SJCRH30 (cell line): ENCODE data around the gene TUT4. TPM values are rescaled to one million over a fixed set of nuclear protein-coding genes. Genes with fewer than 3 reads are reported as not detected.

Experiments used
- DNase-seq, 2 experiments: peaks; one replicate each; pipeline ENCODE4 v3.0.0-alpha.2; 2015 to 2020
- H3K27ac ChIP-seq: fragments of 250-450 bp; sonication (Bioruptor Pico); 2 replicates; pipeline ENCODE4 v1.5.1; 2020; ENCODE audit warnings: mild to moderate bottlenecking, moderate library complexity
- H3K27me3 ChIP-seq: fragments of 250-450 bp; sonication (Bioruptor Pico); 2 replicates; pipeline ENCODE4 v1.5.1; 2020; ENCODE audit warnings: mild to moderate bottlenecking, moderate library complexity
- H3K36me3 ChIP-seq: fragments of 250-450 bp; sonication (Bioruptor Pico); 2 replicates; pipeline ENCODE4 v1.5.1; 2020; ENCODE audit warnings: mild to moderate bottlenecking, moderate library complexity
- H3K4me1 ChIP-seq: fragments of 250-450 bp; sonication (Bioruptor Pico); 2 replicates; pipeline ENCODE4 v1.5.1; 2020; ENCODE audit warnings: mild to moderate bottlenecking, moderate library complexity
- H3K4me3 ChIP-seq: fragments of 250-450 bp; sonication (Bioruptor Pico); 2 replicates; pipeline ENCODE4 v1.5.1; 2020; ENCODE audit warnings: mild to moderate bottlenecking, moderate library complexity
- H3K9me3 ChIP-seq: fragments of 250-450 bp; sonication (Bioruptor Pico); replicated peaks from 2 replicates; pipeline ENCODE4 v1.5.1; 2020; ENCODE audit warnings: mild to moderate bottlenecking, moderate library complexity
- total RNA-seq: library from RNA; depleted of rRNA; stranded (reverse); fragments of >200 nt; shearing (Covaris generic); gene quantifications from 2 replicates; pipeline ENCODE4 v1.2.3, GENCODE V29; 2014

The TUT4 gene
- total RNA-seq, 1 experiment from 2014 or later = 67.8 TPM

- no peaks in the 10 kb centered on the region for H3K27me3 ChIP-seq
- H3K36me3 ChIP-seq = no peaks in the 10 kb centered on the region
Observed at GRCh38 chr1:52556641-52557360, 3.9 kb upstream of the TUT4 start.

GRCh38 chr1:52554756-52555155, 1.9 kb upstream of the TUT4 start:
- Histone ChIP-seq H3K9me3 (no peaks in the 10 kb centered on the region), H3K4me1 (peaks cover 6% of the 10 kb centered on the region; the same call in 1 of the 2 replicates), H3K36me3 (no peaks in the 10 kb centered on the region), H3K27ac (no peak overlapping the region), H3K27me3 (no peaks in the 10 kb centered on the region), H3K4me3 (peak overlapping the region; percentile 98)
- DNase-seq = no peak

More at GRCh38 chr1:52556641-52557360, 3.9 kb upstream of the TUT4 start:
- Histone ChIP-seq H3K4me3 (no peak overlapping the region), H3K27ac (no peak overlapping the region), H3K4me1 (peaks cover 6% of the 10 kb centered on the region; the same call in 1 of the 2 replicates), H3K9me3 (no peaks in the 10 kb centered on the region)
- DNase-seq = no peak

GRCh38 chr1:52554267-52554640, 1.4 kb upstream of the TUT4 start:
- Histone ChIP-seq H3K27ac (peak overlapping the region; percentile 80), H3K27me3 (no peaks in the 10 kb centered on the region), H3K36me3 (no peaks in the 10 kb centered on the region), H3K9me3 (no peaks in the 10 kb centered on the region), H3K4me1 (peaks cover 6% of the 10 kb centered on the region; the same call in 1 of the 2 replicates), H3K4me3 (peak overlapping the region; percentile 98)
- peak in 1 of 2 experiments; percentile 21 for DNase-seq

DNA sequence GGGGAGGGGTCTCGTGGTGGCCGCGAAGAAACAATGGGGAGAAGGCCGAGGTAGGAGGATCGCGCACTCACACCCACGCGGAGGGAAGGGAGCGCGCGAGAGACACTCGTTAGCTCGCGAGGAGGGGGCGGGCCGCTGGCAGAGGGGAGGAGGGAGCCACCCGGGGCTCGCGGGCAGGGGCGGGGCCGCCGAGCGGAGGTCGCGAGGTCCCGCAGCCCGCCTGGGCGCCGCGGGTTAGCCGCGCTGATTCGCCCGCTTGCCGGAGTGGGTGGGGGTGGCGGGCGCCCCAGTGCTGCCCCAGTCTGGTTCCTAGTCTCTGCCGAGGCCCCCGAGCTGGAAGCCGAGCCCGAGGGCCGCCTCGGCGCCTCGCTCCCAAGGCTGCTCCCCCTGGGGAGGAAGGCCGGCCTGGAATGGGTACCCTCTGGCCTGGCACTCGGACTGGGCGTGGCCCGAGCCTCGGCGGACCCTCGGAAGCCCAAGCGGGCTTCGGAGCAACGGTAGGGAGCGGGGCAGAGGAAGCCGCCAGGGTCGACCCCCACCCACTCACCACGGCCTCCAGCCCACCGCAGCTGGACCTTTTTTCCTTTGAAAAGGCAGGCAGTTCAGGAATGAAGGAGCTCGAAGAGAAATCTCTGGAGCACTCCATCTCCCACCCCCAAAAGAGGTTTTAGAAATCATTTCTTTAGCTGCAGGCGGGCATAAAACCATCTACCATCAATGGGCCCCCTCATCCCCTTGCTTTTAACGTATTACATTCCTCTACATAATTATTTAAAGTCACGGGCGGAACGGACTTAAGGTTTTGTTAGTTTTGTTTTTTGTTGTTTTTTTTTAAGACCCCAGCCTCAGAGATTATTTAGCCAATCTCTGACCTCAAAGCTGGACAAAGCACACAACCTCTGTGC, 722 bp upstream of the TUT4 start:
- Histone ChIP-seq H3K9me3 (no peaks in the 10 kb centered on the region), H3K27ac (peak overlapping the region; percentile 80), H3K27me3 (no peaks in the 10 kb centered on the region), H3K4me1 (peaks cover 6% of the 10 kb centered on the region; the same call in 1 of the 2 replicates), H3K4me3 (peak overlapping the region; percentile 98), H3K36me3 (no peaks in the 10 kb centered on the region)
- DNase-seq = peak; percentile 93 to 94

- no peaks in the 10 kb centered on the region for H3K36me3 ChIP-seq
- DNase-seq = peak; percentile 42 to 64
Observed at GRCh38 chr1:52552236-52552504, 722 bp downstream of the TUT4 start.

DNA sequence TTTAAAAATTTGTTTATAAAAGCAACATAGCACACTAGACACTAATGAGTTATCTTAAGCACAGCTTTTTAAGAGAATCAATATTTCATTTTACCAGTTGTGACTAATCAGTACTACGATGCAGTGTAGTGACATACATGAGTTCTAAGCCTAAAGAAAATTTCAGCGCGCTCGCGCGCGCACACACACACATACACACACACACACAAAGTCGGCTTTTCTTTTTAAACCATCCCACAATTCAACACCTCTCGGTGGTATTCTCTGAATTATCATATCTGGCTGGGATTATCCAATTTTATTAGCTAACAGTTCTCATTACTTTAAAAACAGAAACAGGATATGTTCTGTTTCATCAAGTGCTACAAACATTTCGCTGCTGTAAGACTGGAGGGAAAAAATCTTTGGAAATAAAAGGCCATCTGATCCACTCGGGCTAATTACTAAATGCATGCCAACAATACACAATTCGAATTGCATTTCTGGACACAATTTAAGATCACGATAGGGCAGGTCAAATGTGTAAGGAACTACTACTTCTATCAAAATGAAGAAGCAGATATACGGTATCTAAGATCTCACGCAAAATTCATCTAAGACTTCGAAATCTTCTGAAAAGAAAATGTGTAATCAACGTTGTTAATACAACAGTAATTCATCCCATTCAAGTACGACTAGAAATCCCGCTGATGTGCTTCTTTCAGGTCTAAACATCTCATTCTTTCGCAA, 1.2 kb downstream of the TUT4 start:
- peak; percentile 49 to 59 for DNase-seq
- Histone ChIP-seq H3K36me3 (no peaks in the 10 kb centered on the region), H3K27me3 (no peaks in the 10 kb centered on the region), H3K4me1 (peaks cover 6% of the 10 kb centered on the region; the same call in 1 of the 2 replicates), H3K27ac (peak overlapping the region; percentile 80), H3K9me3 (no peaks in the 10 kb centered on the region), H3K4me3 (peak overlapping the region; percentile 98)

More at GRCh38 chr1:52552236-52552504, 722 bp downstream of the TUT4 start:
- H3K9me3 ChIP-seq = no peaks in the 10 kb centered on the region
- peak overlapping the region; percentile 98 for H3K4me3 ChIP-seq
- H3K4me1 ChIP-seq = peaks cover 6% of the 10 kb centered on the region; the same call in 1 of the 2 replicates
- H3K27me3 ChIP-seq = no peaks in the 10 kb centered on the region
- H3K27ac ChIP-seq = peak overlapping the region; percentile 80

GRCh38 chr1:52550447-52550846, 2.4 kb downstream of the TUT4 start:
- no peaks in the 10 kb centered on the region for H3K27me3 ChIP-seq
- H3K36me3 ChIP-seq = no peaks in the 10 kb centered on the region
- H3K4me3 ChIP-seq = no peak overlapping the region
- H3K27ac ChIP-seq = no peak overlapping the region
- H3K4me1 ChIP-seq = peaks cover 6% of the 10 kb centered on the region; the same call in 1 of the 2 replicates
- H3K9me3 ChIP-seq = no peaks in the 10 kb centered on the region
- DNase-seq = no peak

DNA sequence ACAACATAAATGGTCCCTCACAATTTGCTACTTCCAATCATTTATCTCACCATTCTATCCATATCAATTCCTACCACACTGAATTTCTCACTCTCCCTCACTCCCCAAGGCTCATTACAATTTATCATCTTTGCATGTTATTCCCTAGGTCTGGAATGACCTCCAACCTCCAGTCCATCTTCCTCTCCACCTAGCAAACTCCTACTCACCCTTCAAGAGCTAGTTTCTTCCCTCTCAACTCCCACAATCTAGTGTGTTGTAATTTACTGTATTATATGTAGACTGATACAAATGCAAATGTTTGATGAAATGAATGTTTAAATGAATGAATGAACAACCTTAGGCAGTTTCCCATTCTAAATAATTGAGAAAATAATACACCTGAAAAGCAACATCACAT, 3.6 kb downstream of the TUT4 start:
- no peaks in the 10 kb centered on the region; the same call in 1 of the 2 replicates for H3K4me1 ChIP-seq
- H3K27ac ChIP-seq = no peak overlapping the region
- H3K36me3 ChIP-seq = peaks cover 2% of the 10 kb centered on the region; the same call in 1 of the 2 replicates
- no peaks in the 10 kb centered on the region for H3K27me3 ChIP-seq
- H3K4me3 ChIP-seq = no peak overlapping the region
- DNase-seq = no peak
- no peaks in the 10 kb centered on the region for H3K9me3 ChIP-seq

DNA sequence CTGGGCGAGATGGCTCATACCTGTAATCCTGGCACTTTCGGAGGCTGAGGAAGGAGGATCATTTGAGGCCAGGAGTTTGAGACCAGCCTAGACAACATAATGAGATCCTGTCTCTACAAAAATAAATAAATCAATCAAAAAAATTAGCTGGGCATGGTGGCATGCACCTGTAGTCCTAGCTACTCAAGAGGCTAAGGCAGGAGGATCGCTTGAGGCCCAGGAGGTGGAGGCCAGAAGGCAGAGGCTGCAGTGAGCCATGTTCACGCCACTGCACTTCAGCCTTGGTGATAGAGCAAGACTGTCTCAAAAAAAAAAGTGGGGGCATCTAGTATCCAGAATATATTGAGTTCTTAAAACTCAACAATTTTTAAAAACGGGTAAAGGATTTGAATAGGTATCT, 6.0 kb downstream of the TUT4 start:
- Histone ChIP-seq H3K36me3 (peaks cover 6% of the 10 kb centered on the region; the same call in 1 of the 2 replicates), H3K27ac (no peak overlapping the region), H3K27me3 (no peaks in the 10 kb centered on the region), H3K9me3 (0 out of 2 replicates have a peak, but pooled peaks cover 8% of the 10 kb centered on the region), H3K4me3 (no peak overlapping the region), H3K4me1 (no peaks in the 10 kb centered on the region)
- DNase-seq = no peak

DNA sequence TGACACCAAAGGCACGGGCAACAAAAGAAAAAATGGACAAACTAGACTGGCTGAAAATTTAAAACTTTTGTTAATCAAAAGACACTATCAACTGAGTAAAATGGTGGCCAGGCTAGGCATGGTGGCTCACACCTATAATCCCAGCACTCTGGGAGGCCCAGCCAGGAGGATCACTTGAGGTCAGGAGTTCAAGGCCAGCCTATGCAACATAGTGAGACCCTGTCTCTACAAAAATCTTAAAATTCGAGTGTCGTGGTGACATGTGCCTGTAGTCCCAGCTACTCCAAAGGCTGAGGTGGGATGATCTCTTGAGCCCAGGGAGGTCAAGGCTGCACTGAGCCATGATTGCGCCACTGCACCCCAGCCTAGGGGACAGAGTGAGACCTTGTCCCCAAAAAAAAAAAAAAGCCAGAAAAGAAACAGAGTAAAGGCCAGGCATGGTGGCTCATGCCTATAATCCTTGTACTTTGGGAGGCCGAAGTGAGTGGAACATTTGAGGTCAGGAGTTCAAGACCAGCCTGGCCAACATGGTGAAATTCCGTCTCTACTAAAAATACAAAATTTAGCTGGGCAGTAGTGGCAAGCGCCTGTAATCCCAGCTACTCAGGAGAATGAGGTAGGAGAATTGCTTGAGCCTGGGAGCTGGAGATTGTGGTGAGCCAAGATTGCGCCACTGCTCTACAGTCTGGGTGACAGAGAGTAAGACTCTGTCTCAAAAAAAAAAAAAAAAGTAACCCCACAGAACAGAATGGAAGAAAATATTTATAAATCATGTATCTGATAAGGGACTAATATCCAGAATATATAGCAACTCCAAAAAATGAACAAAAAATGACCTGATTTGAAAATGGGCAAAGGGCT, 8.0 kb downstream of the TUT4 start:
- DNase-seq = no peak
- Histone ChIP-seq H3K27ac (no peak overlapping the region), H3K4me3 (no peak overlapping the region), H3K27me3 (no peaks in the 10 kb centered on the region), H3K9me3 (peaks cover 16% of the 10 kb centered on the region; the same call in 1 of the 2 replicates), H3K4me1 (no peaks in the 10 kb centered on the region), H3K36me3 (peaks cover 8% of the 10 kb centered on the region; the same call in 1 of the 2 replicates)

DNA sequence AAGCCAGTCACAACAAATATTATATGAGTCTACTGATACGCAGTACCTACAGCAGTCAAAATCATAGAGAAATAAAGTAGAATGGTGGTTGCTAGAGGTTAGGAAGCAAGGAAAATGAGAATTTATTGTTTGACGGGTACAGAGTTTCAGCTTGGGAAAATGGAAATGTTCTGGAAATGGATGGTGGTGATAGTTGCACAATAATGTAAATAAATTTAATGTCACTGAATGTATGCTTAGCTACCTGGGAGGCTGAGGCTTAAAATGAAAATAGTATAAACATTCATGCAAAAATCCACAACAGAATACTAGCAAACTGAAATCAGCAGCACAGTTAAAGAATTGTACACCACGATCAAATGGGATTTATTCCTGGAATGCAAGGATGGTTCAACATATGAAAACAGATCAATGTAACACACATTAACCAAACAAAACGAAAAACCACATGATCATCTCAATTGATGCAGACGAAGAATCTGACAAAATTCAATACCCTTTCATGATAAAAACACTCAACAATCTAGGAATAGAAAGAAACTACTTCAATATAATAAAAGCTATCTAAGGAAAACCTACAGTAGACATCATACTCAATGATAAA, 10.7 kb downstream of the TUT4 start:
- Histone ChIP-seq H3K27me3 (no peaks in the 10 kb centered on the region), H3K36me3 (peaks cover 8% of the 10 kb centered on the region; the same call in 1 of the 2 replicates), H3K27ac (no peak overlapping the region), H3K4me3 (no peak overlapping the region), H3K9me3 (peaks cover 16% of the 10 kb centered on the region; the same call in 1 of the 2 replicates), H3K4me1 (no peaks in the 10 kb centered on the region)
- DNase-seq = peak in 1 of 2 experiments; percentile 12

GRCh38 chr1:52534928-52535764, 17.7 kb downstream of the TUT4 start:
- H3K27me3 ChIP-seq = no peaks in the 10 kb centered on the region
- H3K4me3 ChIP-seq = no peak overlapping the region
- H3K9me3 ChIP-seq = peaks cover 7% of the 10 kb centered on the region
- no peak for DNase-seq
- H3K27ac ChIP-seq = no peak overlapping the region
- peaks cover 10% of the 10 kb centered on the region for H3K36me3 ChIP-seq
- no peaks in the 10 kb centered on the region for H3K4me1 ChIP-seq

DNA sequence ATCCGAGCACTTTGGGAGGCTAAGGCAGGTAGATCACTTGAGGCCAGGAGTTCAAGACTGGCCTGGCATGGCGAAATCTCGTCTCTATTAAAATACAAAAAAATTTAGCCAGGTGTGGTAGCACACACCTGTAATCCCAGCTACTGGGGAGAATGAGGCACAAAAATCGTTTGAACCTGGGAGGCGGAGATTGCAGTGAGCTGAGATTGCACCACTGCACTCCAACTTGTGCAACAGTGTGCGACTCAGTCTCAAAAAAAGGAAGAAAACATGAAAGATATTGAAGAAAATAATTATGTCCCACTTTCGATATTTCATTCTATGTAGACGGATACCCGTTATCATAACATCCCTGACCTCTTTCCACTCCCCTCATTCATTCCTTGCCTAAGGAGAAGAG, 19.2 kb downstream of the TUT4 start:
- Histone ChIP-seq H3K27ac (no peak overlapping the region), H3K4me1 (no peaks in the 10 kb centered on the region), H3K27me3 (no peaks in the 10 kb centered on the region), H3K9me3 (peaks cover 7% of the 10 kb centered on the region), H3K4me3 (no peak overlapping the region), H3K36me3 (peaks cover 10% of the 10 kb centered on the region)
- DNase-seq = no peak
